A673 (cell line): ENCODE measurements around the gene CNGA4. TPM values are rescaled to one million over a fixed set of nuclear protein-coding genes. Genes with fewer than 3 reads are reported as not detected.

Experiments used
- BruUV-seq: library from RNA; stranded (reverse); fragments of 400-500 nt; replicated peaks from 2 replicates; lab custom pipeline; 2021; lab: Mats Ljungman, UMichigan
- CTCF ChIA-PET: fragments of 300-600 bp; sonication (Branson Sonifier 250); formaldehyde crosslinking; loops from one replicate; lab custom pipeline; 2022; ENCODE audit warnings: antibody characterized with exemption; lab: Charles Lee
- POLR2A ChIA-PET: fragments of 300-600 bp; sonication (Branson Sonifier 250); formaldehyde crosslinking; loops from one replicate; lab custom pipeline; 2022; ENCODE audit warnings: antibody characterized with exemption; ENCODE audit not compliant: low non-redundant PET; lab: Charles Lee
- DNase-seq: peaks from one replicate; pipeline ENCODE4 v3.0.0-alpha.2; 2015; ENCODE audit warnings: low spot score
- H3K27ac ChIP-seq: fragments of 200-600 bp; sonication (generic); 2 replicates; pipeline ENCODE4 v1.5.1; 2016; ENCODE audit warnings: mixed run types, low read depth, mild to moderate bottlenecking, mixed read lengths, antibody characterized with exemption, low read length; ENCODE audit not compliant: poor library complexity, severe bottlenecking
- H3K27me3 ChIP-seq: fragments of 200-600 bp; sonication (generic); replicated peaks from 2 replicates; pipeline ENCODE4 v1.6.1; 2017; ENCODE audit warnings: mixed run types, low read depth, mild to moderate bottlenecking, mixed read lengths, antibody characterized with exemption, low read length; ENCODE audit not compliant: insufficient read depth, poor library complexity
- H3K36me3 ChIP-seq: fragments of 200-600 bp; sonication (generic); 2 replicates; pipeline ENCODE4 v1.6.1; 2016; ENCODE audit warnings: mixed run types, mild to moderate bottlenecking, mixed read lengths, antibody characterized with exemption, low read length; ENCODE audit not compliant: insufficient read depth, poor library complexity, severe bottlenecking
- H3K4me1 ChIP-seq: fragments of 200-600 bp; sonication (generic); 2 replicates; pipeline ENCODE4 v1.6.1; 2017; ENCODE audit warnings: mixed run types, mild to moderate bottlenecking, mixed read lengths, antibody characterized with exemption, low read length; ENCODE audit not compliant: insufficient read depth, poor library complexity, severe bottlenecking
- H3K4me3 ChIP-seq: fragments of 200-600 bp; sonication (generic); 2 replicates; pipeline ENCODE4 v1.5.1; 2016; ENCODE audit warnings: low read depth, mixed run types, mild to moderate bottlenecking, mixed read lengths, low read length; ENCODE audit not compliant: poor library complexity, severe bottlenecking
- H3K9me3 ChIP-seq: fragments of 200-600 bp; sonication (generic); 2 replicates; pipeline ENCODE4 v1.6.1; 2016; ENCODE audit warnings: mixed run types, low read depth, mild to moderate bottlenecking, mixed read lengths, antibody characterized with exemption, low read length; ENCODE audit not compliant: poor library complexity, severe bottlenecking
- EZH2 ChIP-seq: fragments of 200-600 bp; sonication (generic); IDR thresholded peaks from 2 replicates; pipeline ENCODE4 v1.6.1; 2017; ENCODE audit warnings: borderline replicate concordance, low read depth, mild to moderate bottlenecking, mixed read lengths, antibody characterized with exemption, low read length; ENCODE audit not compliant: poor library complexity, severe bottlenecking
- intact Hi-C: fragments of 100-400 bp; cut with micrococcal nuclease; formaldehyde crosslinking; loops from one replicate; pipeline ENCODE4 v1.10.0; 2022; ENCODE audit not compliant: unreplicated experiment
- total RNA-seq: library from RNA; stranded (reverse); gene quantifications from 2 replicates; pipeline ENCODE4 v1.2.3, GENCODE V29; 2021
- TF ChIP-seq, protein P1 (sequence below): fragments of 300-800, 200-600 bp; sonication (generic); conservative IDR thresholded peaks from 2 replicates; pipeline ENCODE4 v1.5.1; 2017; ENCODE audit warnings: low read depth, mild to moderate bottlenecking, antibody characterized with exemption, low read length, moderate library complexity, mixed read lengths

Gene CNGA4
- total RNA-seq, 1 experiment from 2014 or later, result not detected

- ChIA-PET CTCF (no interaction called here), POLR2A (no interaction called here)
- H3K36me3 ChIP-seq, result no peaks in the 10 kb centered on the region
- DNase-seq, result no peak
- H3K9me3 ChIP-seq, result no peaks in the 10 kb centered on the region
- H3K27ac ChIP-seq, result no peak overlapping the region
- no TSS peak for BruUV-seq
- H3K4me1 ChIP-seq, result no peaks in the 10 kb centered on the region
- TF ChIP-seq EZH2, result no peak
- TF ChIP-seq, protein P1, sequence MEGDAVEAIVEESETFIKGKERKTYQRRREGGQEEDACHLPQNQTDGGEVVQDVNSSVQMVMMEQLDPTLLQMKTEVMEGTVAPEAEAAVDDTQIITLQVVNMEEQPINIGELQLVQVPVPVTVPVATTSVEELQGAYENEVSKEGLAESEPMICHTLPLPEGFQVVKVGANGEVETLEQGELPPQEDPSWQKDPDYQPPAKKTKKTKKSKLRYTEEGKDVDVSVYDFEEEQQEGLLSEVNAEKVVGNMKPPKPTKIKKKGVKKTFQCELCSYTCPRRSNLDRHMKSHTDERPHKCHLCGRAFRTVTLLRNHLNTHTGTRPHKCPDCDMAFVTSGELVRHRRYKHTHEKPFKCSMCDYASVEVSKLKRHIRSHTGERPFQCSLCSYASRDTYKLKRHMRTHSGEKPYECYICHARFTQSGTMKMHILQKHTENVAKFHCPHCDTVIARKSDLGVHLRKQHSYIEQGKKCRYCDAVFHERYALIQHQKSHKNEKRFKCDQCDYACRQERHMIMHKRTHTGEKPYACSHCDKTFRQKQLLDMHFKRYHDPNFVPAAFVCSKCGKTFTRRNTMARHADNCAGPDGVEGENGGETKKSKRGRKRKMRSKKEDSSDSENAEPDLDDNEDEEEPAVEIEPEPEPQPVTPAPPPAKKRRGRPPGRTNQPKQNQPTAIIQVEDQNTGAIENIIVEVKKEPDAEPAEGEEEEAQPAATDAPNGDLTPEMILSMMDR, result no peak
- H3K27me3 ChIP-seq, result peaks cover 5% of the 10 kb centered on the region
- H3K4me3 ChIP-seq, result no peak overlapping the region
- intact Hi-C loops, result no loop called here
These were observed 44.6 kb downstream of the CNGA4 start for GRCh38 chr11:6283453-6284023.

GRCh38 chr11:6284250-6284649 is 45.4 kb downstream of the CNGA4 start:
- DNase-seq, result no peak
- H3K27me3 ChIP-seq, result peaks cover 5% of the 10 kb centered on the region
- H3K9me3 ChIP-seq, result no peaks in the 10 kb centered on the region
- intact Hi-C loops, result no loop called here
- TF ChIP-seq, protein P1, result no peak
- no peak for TF ChIP-seq EZH2
- BruUV-seq, result no TSS peak
- H3K36me3 ChIP-seq, result no peaks in the 10 kb centered on the region
- no peaks in the 10 kb centered on the region for H3K4me1 ChIP-seq
- H3K4me3 ChIP-seq, result no peak overlapping the region
- ChIA-PET CTCF (no interaction called here), POLR2A (no interaction called here)
- no peak overlapping the region for H3K27ac ChIP-seq

DNA sequence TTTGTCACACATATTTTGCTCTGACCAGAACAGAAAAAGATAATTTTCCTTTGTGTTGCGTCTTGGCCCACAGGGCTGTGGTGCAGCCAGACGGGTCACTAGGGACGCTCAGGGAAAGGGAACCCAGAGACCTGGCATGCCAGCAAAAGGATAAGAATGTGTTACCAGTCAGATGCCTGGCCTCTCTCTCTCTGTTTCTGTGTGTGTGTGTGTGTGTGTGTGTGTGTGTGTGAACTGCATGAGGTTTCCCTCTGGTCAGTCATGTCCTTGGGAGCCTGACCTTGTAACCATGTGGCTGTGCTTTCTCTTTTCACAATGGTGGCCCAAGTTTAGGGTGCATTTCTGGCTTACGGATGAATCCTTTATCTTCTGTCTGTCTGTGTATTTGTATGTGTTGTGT is 46.1 kb downstream of the CNGA4 start:
- H3K36me3 ChIP-seq, result no peaks in the 10 kb centered on the region
- H3K27ac ChIP-seq, result no peak overlapping the region
- intact Hi-C loops, result no loop called here
- DNase-seq, result no peak
- BruUV-seq, result no TSS peak
- no peaks in the 10 kb centered on the region for H3K9me3 ChIP-seq
- ChIA-PET POLR2A (no interaction called here), CTCF (no interaction called here)
- no peaks in the 10 kb centered on the region for H3K4me1 ChIP-seq
- TF ChIP-seq, protein P1, result no peak
- no peak for TF ChIP-seq EZH2
- no peak overlapping the region for H3K4me3 ChIP-seq
- H3K27me3 ChIP-seq, result peaks cover 5% of the 10 kb centered on the region

Other genes starting within 250 kb of the CNGA4 start
- not detected in 2 replicates for gene OR56A4, start 232.1 kb upstream of the CNGA4 start, total RNA-seq
- 0.04 TPM in 1 of 2 replicates, not detected in the other for gene OR56A1, start 208.3 kb upstream of the CNGA4 start, total RNA-seq
- gene OR56B4, start 131.4 kb upstream of the CNGA4 start, total RNA-seq, result not detected in 2 replicates
- gene OR52B2, start 68.8 kb upstream of the CNGA4 start, total RNA-seq, result not detected in 2 replicates
- not detected in 2 replicates for gene OR52W1, start 39.9 kb upstream of the CNGA4 start, total RNA-seq
- not detected in 2 replicates for gene C11orf42, start 33.5 kb upstream of the CNGA4 start, total RNA-seq
- 18.6 and 23.3 TPM in 2 replicates for gene FHIP1B, start 4.5 kb upstream of the CNGA4 start, total RNA-seq
- gene CCKBR, start 20.7 kb downstream of the CNGA4 start, total RNA-seq, result not detected in 2 replicates
- gene CAVIN3, start 81.4 kb downstream of the CNGA4 start, total RNA-seq, result 1.3 and 1.4 TPM in 2 replicates
- 126 and 176 TPM in 2 replicates for gene SMPD1, start 151.4 kb downstream of the CNGA4 start, total RNA-seq
- 81.1 and 83.8 TPM in 2 replicates for gene APBB1, start 180.0 kb downstream of the CNGA4 start, total RNA-seq
- gene HPX, start 201.9 kb downstream of the CNGA4 start, total RNA-seq, result 4.4 and 4.5 TPM in 2 replicates
- gene TRIM3, start 234.9 kb downstream of the CNGA4 start, total RNA-seq, result 34.2 and 37.1 TPM in 2 replicates
- gene ARFIP2, start 242.2 kb downstream of the CNGA4 start, total RNA-seq, result 57.7 and 65.0 TPM in 2 replicates
- 30.7 and 40.3 TPM in 2 replicates for gene TIMM10B, start 242.4 kb downstream of the CNGA4 start, total RNA-seq